PC-9 (cell line): ENCODE data around the gene PABPC4L.

Experiments
- EZH2 ChIP-seq: fragments of 200-600 bp; sonication (generic); IDR thresholded peaks from 2 replicates; pipeline ENCODE4 v1.8.0; 2017; ENCODE audit warnings: antibody characterized with exemption, low read depth
- TF ChIP-seq, protein P1 (sequence below): fragments of 200-600 bp; sonication (generic); conservative IDR thresholded peaks from 2 replicates; pipeline ENCODE4 v1.6.1; 2017; ENCODE audit warnings: mixed run types, antibody characterized with exemption, mild to moderate bottlenecking, moderate library complexity

DNA sequence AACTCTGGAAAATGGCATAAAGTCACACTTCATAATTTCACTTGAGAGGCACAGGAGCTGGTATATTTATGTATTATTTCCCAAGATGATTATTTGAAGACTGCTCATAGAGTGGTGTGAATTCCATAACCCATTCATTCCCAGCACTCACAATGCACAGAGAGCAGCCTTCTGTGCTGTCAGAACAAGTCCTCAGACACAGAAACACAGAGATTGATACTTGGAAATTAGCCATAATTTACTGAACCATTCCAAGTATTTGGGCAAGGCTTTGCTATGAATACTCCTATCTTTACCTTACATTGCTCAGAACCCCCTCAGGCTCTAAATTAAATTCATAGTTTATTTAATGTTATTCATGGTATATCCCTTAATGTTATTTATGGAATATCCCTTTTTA lies 53.6 kb downstream of the PABPC4L start:
- TF ChIP-seq, protein P1, sequence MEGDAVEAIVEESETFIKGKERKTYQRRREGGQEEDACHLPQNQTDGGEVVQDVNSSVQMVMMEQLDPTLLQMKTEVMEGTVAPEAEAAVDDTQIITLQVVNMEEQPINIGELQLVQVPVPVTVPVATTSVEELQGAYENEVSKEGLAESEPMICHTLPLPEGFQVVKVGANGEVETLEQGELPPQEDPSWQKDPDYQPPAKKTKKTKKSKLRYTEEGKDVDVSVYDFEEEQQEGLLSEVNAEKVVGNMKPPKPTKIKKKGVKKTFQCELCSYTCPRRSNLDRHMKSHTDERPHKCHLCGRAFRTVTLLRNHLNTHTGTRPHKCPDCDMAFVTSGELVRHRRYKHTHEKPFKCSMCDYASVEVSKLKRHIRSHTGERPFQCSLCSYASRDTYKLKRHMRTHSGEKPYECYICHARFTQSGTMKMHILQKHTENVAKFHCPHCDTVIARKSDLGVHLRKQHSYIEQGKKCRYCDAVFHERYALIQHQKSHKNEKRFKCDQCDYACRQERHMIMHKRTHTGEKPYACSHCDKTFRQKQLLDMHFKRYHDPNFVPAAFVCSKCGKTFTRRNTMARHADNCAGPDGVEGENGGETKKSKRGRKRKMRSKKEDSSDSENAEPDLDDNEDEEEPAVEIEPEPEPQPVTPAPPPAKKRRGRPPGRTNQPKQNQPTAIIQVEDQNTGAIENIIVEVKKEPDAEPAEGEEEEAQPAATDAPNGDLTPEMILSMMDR, result no peak
- TF ChIP-seq EZH2, result no peak
